ENCODE results near the gene ECSCR.

DNA sequence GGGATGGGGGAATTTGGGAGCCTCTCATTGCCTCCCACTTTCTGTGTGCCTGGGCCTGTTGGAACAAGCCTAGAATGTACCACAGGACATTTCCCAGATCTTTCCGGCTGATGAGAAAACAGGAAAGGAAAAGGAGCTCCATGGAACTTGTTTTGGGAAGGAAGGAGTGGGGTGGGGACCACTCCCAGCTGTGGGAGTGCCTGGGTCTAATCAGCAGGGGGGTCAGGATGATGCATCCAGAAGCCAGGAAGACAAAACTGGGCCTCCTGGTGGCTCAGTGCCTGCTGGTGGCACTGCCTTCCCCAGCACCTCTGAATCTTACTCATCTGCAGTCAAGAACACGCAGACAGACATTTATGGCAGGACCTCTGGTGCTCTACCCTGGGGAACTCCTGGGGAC lies 11.0 kb upstream of the ECSCR start:
- TF ChIP-seq, protein P1, sequence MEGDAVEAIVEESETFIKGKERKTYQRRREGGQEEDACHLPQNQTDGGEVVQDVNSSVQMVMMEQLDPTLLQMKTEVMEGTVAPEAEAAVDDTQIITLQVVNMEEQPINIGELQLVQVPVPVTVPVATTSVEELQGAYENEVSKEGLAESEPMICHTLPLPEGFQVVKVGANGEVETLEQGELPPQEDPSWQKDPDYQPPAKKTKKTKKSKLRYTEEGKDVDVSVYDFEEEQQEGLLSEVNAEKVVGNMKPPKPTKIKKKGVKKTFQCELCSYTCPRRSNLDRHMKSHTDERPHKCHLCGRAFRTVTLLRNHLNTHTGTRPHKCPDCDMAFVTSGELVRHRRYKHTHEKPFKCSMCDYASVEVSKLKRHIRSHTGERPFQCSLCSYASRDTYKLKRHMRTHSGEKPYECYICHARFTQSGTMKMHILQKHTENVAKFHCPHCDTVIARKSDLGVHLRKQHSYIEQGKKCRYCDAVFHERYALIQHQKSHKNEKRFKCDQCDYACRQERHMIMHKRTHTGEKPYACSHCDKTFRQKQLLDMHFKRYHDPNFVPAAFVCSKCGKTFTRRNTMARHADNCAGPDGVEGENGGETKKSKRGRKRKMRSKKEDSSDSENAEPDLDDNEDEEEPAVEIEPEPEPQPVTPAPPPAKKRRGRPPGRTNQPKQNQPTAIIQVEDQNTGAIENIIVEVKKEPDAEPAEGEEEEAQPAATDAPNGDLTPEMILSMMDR (conservative IDR thresholded peaks at IDR 0.05; ENCODE audit: low read length) = no peak
- no peak for TF ChIP-seq EZH2phosphoT487 (IDR thresholded peaks at IDR 0.05; ENCODE audit: borderline replicate concordance, low read depth, low read length)
